ENCODE data around the gene RYK. TPM values are rescaled to one million over a fixed set of nuclear protein-coding genes. Genes with fewer than 3 reads are reported as not detected.

RYK gene
- total RNA-seq, 4 donors from 2014 or later = 20.2 to 91.1 (median 61.6) TPM

GRCh38 chr3:134237454-134238145 lies 13.1 kb downstream of the RYK start:
- no peak for DNase-seq
- Histone ChIP-seq H3K4me3 (no peak overlapping the region), H3K4me1 (peaks cover 10 to 74% (median 38%) of the 10 kb centered on the region in 4 donors), H3K27me3 (no peaks in the 10 kb centered on the region), H3K9me3 (no peaks in the 10 kb centered on the region), H3K36me3 (no peaks in the 10 kb centered on the region), H3K27ac (peak overlapping the region; percentile 19 to 54 (median 28))
- intact Hi-C loops (cut with DNase I; ENCODE audit: low total_unique reads) = no loop called here
- TF ChIP-seq CTCF (IDR thresholded peaks at IDR 0.05) = no peak
- no peak for TF ChIP-seq POLR2AphosphoS5 (IDR thresholded peaks at IDR 0.05)
- TF ChIP-seq EP300 (IDR thresholded peaks at IDR 0.05; ENCODE audit: low read depth) = no peak
- TF ChIP-seq POLR2A (IDR thresholded peaks at IDR 0.05) = no peak
- WGBS, 2 donors (ENCODE audit: low coverage in 1 of 2) = 67 to 80% methylated on average over 4 of the region's 4 CpGs
- in situ Hi-C loops (cut with MboI; ENCODE audit: low pct_ligation_motif_present in 1 of 4, low pct_unique_long_range_greater_than_20kb in 1 of 4, low sequenced_read_pairs in 3 of 4) = no loop called here

GRCh38 chr3:134236505-134237170 lies 14.0 kb downstream of the RYK start:
- TF ChIP-seq EP300 (IDR thresholded peaks at IDR 0.05; ENCODE audit: low read depth) = no peak
- no peak for TF ChIP-seq POLR2A (IDR thresholded peaks at IDR 0.05)
- no peak for TF ChIP-seq POLR2AphosphoS5 (IDR thresholded peaks at IDR 0.05)
- TF ChIP-seq CTCF (IDR thresholded peaks at IDR 0.05) = no peak
- 52 to 54% methylated on average over 3 of the region's 3 CpGs for WGBS, 2 donors (ENCODE audit: low coverage in 1 of 2)
- peak overlapping the region; percentile 23 to 54 (median 30) for H3K27ac ChIP-seq
- intact Hi-C loops (cut with DNase I; ENCODE audit: low total_unique reads) (no loop called here), in situ Hi-C loops (cut with MboI; ENCODE audit: low pct_ligation_motif_present in 1 of 4, low pct_unique_long_range_greater_than_20kb in 1 of 4, low sequenced_read_pairs in 3 of 4) (no loop called here)
- H3K36me3 ChIP-seq = no peaks in the 10 kb centered on the region
- no peaks in the 10 kb centered on the region for H3K27me3 ChIP-seq
- H3K4me1 ChIP-seq = peaks cover 6 to 74% (median 38%) of the 10 kb centered on the region in 4 donors
- H3K9me3 ChIP-seq = no peaks in the 10 kb centered on the region
- no peak for DNase-seq
- H3K4me3 ChIP-seq = no peak overlapping the region

- DNase-seq = no peak
- Histone ChIP-seq H3K4me1 (peaks cover 6 to 79% (median 38%) of the 10 kb centered on the region in 4 donors), H3K27ac (peak overlapping the region in 3 of 4 donors; percentile 27 to 54 (median 33)), H3K4me3 (no peak overlapping the region), H3K27me3 (no peaks in the 10 kb centered on the region), H3K36me3 (no peaks in the 10 kb centered on the region), H3K9me3 (no peaks in the 10 kb centered on the region)
- intact Hi-C loops (cut with DNase I; ENCODE audit: low total_unique reads) = no loop called here
- no peak for TF ChIP-seq EP300 (IDR thresholded peaks at IDR 0.05; ENCODE audit: low read depth)
- TF ChIP-seq POLR2A (IDR thresholded peaks at IDR 0.05) = no peak
- TF ChIP-seq POLR2AphosphoS5 (IDR thresholded peaks at IDR 0.05) = no peak
- TF ChIP-seq CTCF (IDR thresholded peaks at IDR 0.05) = no peak
- WGBS, 2 donors (ENCODE audit: low coverage in 1 of 2) = 93% methylated on average over 3 of the region's 3 CpGs
- in situ Hi-C loops (cut with MboI; ENCODE audit: low pct_ligation_motif_present in 1 of 4, low pct_unique_long_range_greater_than_20kb in 1 of 4, low sequenced_read_pairs in 3 of 4) = no loop called here
These were observed 15.0 kb downstream of the RYK start for GRCh38 chr3:134235577-134236076.

GRCh38 chr3:134232951-134233350 lies 17.7 kb downstream of the RYK start:
- H3K4me1 ChIP-seq = peaks cover under 1 to 58% (median 27%) of the 10 kb centered on the region in 4 donors

More at GRCh38 chr3:134232951-134233350, 17.7 kb downstream of the RYK start:
- H3K36me3 ChIP-seq = no peaks in the 10 kb centered on the region
- in situ Hi-C loops (cut with MboI; ENCODE audit: low pct_ligation_motif_present in 1 of 4, low pct_unique_long_range_greater_than_20kb in 1 of 4, low sequenced_read_pairs in 3 of 4) = no loop called here
- DNase-seq = no peak
- H3K4me3 ChIP-seq = no peak overlapping the region
- no peaks in the 10 kb centered on the region for H3K27me3 ChIP-seq
- intact Hi-C loops (cut with DNase I; ENCODE audit: low total_unique reads) = no loop called here
- H3K9me3 ChIP-seq = no peaks in the 10 kb centered on the region
- H3K27ac ChIP-seq = no peak overlapping the region
- TF ChIP-seq CTCF (IDR thresholded peaks at IDR 0.05) = no peak
- TF ChIP-seq POLR2AphosphoS5 (IDR thresholded peaks at IDR 0.05) = no peak
- TF ChIP-seq EP300 (IDR thresholded peaks at IDR 0.05; ENCODE audit: low read depth) = no peak
- TF ChIP-seq POLR2A (IDR thresholded peaks at IDR 0.05) = no peak
